HG03521 (cell line): Measurements from ENCODE around the gene MXRA8.

Experiments
- ATAC-seq: cut with Tn5 transposase; IDR thresholded peaks from one replicate; pipeline ENCODE4 v1.9.1; 2021; ENCODE audit warnings: mild to moderate bottlenecking, moderate library complexity; ENCODE audit not compliant: unreplicated experiment

MXRA8 gene

DNA sequence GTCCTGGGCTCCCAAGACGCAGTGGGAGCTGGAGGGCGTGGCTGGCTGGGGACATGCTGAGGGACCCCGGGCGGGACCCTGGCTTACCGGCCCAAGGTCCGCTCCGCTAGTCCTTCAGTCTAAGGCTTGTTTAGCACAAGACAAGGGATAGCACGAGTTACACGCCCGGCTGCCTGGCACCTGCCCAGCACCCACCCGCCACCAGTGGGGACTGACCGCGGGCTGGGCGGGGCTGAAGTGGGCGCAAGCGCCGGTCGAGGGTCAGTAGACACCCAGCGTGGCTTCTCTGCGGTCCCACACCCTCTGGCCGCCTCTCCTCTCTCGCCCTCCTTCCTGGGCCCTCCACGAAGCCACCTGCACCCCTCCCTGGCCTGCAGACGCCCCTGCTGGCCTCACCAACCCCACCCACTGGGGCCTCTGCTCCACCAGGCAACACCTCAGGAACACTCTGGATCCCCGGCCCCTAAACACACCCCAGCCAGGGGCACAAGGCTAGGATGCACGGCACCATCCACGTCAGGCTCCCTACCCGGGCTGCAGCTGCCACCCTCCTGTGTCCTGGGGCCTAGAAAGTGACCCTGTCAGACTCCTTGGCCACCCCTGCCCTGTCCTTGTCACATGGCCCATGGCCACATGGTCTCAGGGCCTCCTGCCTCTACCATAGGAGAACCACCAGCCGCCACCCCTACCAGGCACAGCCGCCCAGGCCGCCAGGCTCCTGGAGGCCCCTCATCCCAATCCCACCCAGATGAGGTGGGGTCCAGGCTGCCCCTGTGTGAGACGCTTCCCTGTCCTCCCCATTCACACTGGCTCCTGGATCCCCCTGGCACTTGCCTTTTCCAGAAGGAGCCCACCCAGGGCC is 21.2 kb downstream of the MXRA8 start:
- no peak for ATAC-seq

DNA sequence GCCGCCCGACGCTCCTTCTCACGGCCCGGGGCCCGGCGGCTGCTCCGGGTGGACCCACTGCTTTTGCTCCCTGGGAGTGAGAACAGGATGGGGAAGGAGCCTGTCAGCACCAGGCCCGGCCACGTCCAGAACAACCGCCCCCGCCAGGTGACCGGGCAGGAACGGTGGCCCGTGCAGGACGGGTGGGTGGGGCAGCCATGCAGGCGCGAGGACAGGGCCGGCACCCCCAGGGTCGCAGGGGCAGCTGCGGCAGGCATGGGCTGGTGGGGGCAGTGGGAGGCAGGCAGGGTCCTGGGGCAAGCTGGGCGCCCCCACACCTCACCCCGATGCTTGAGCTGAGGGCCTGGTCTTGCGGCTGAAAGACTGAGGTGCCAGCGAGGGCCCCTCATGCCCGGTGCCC is 21.9 kb downstream of the MXRA8 start:
- ATAC-seq = no peak

- ATAC-seq = no peak
These were observed 22.5 kb downstream of the MXRA8 start for GRCh38 chr1:1335792-1336248.

- ATAC-seq = no peak
These were observed 23.1 kb downstream of the MXRA8 start for GRCh38 chr1:1335283-1335682.

DNA sequence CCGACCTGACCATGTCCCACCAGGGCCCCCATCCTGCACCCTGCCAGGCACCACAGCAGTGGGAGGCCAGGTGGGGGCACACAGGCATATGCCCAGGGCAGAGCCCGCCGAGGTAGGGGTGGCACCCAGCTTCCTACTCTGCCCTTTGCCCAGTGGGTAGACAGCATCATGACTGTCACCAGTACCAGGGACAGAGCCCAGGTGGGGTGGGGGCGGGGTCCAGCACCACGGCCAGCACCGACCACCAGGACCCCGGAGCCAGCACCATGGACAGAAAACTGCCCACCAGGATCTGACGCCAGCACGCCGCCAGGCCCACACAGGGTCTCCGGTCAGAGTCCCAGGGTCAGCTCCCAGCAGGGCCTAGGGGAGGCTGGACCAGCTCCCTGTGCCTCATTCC is 23.5 kb downstream of the MXRA8 start:
- no peak for ATAC-seq

DNA sequence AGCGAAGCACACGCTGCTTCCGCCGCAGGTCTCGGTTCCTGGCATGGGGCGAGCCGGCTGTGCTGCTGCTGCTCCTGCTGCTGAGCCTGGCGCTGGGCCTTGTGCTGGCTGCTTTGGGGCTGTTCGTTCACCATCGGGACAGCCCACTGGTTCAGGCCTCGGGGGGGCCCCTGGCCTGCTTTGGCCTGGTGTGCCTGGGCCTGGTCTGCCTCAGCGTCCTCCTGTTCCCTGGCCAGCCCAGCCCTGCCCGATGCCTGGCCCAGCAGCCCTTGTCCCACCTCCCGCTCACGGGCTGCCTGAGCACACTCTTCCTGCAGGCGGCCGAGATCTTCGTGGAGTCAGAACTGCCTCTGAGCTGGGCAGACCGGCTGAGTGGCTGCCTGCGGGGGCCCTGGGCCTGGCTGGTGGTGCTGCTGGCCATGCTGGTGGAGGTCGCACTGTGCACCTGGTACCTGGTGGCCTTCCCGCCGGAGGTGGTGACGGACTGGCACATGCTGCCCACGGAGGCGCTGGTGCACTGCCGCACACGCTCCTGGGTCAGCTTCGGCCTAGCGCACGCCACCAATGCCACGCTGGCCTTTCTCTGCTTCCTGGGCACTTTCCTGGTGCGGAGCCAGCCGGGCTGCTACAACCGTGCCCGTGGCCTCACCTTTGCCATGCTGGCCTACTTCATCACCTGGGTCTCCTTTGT is 24.7 kb downstream of the MXRA8 start:
- ATAC-seq = no peak

- ATAC-seq = no peak
These were observed 25.4 kb downstream of the MXRA8 start for GRCh38 chr1:1332774-1333480.

GRCh38 chr1:1332031-1332755 is 26.2 kb downstream of the MXRA8 start:
- no peak for ATAC-seq

- no peak for ATAC-seq
These were observed 27.0 kb downstream of the MXRA8 start, which contains the start of gene TAS1R3 for GRCh38 chr1:1331068-1331965. Gene TAS1R3, plus strand, starts transcription at chr1:1331280. Its CDS starts 66 bp downstream, at chr1:1331346.

GRCh38 chr1:1330366-1331067 is 27.8 kb downstream of the MXRA8 start:
- no peak for ATAC-seq

DNA sequence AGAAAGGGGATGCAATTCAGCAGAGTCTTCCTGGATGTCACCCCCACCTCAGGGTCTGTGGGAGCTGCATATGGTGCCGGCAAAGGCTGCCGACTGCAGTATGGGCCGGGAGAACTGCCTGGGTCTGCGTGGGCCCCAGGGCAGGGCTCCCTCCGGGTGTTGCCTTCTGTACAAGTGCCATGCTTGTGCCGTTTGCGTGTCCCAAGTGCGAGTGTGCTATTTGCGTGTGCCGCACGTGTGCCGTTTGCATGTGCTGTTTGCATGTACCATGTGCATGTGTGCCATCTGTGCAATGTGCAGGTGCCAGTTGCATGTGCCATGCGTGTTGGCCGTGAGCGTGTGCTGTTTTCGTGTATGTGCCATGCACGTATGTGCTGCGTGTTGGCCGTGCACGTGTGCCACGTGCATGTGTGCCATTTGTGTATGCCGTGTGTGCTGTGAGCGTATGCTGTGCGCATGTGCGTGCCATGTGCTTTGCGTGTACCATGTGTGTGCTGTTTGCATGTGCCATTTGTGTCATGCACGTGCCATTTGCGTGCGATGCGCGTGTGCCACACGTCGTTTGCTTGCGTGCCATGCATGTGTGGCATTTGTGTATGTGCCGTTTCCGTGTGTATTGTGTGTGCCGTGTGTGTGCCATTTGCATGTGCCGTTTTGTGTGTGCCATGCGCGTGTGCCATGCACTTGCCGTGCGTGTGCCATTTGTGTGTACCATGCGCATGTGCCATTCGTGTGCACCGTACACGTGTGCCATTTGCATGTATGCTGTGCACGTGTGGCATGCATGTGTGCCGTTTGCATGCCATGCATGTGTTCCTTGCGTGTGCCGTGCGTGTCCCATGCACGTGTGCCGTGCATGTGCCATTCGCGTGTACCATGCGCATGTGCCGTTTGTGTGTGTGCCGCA is 28.8 kb downstream of the MXRA8 start:
- ATAC-seq = no peak

GRCh38 chr1:1328254-1328653 is 30.1 kb downstream of the MXRA8 start:
- no peak for ATAC-seq

DNA sequence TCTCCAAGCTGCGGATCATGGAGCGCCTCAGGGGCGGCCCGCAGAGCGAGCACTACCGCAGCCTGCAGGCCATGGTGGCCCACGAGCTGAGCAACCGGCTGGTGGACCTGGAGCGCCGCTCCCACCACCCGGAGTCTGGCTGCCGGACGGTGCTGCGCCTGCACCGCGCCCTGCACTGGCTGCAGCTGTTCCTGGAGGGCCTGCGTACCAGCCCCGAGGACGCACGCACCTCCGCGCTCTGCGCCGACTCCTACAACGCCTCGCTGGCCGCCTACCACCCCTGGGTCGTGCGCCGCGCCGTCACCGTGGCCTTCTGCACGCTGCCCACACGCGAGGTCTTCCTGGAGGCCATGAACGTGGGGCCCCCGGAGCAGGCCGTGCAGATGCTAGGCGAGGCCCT is 31.1 kb downstream of the MXRA8 start:
- ATAC-seq = no peak

DNA sequence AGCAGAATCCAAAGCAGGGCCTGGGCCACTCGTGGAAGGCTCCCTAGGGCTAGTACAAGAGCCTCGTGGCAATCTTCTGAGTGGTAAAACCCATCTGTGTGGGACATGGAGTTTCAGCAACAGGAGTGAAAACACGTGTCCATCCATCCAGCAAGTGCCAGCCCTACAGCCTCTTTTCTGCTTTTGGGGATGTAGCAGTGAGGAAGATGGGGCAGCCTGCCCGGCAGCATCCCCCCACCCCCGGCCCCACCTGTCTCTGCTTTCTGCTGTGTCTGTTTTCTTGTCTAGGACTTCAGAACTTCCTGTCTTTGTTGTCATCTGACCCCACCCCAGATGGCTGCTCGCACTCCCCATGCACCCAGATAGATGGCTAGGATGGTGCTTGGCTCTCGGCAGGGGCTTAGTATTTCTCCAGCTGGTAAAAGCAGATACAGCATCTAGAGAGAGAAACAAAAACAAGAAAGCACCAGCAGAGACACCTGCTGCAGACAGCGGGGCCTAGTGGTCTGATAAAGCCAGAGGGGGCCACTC is 32.2 kb downstream of the MXRA8 start:
- ATAC-seq = no peak

DNA sequence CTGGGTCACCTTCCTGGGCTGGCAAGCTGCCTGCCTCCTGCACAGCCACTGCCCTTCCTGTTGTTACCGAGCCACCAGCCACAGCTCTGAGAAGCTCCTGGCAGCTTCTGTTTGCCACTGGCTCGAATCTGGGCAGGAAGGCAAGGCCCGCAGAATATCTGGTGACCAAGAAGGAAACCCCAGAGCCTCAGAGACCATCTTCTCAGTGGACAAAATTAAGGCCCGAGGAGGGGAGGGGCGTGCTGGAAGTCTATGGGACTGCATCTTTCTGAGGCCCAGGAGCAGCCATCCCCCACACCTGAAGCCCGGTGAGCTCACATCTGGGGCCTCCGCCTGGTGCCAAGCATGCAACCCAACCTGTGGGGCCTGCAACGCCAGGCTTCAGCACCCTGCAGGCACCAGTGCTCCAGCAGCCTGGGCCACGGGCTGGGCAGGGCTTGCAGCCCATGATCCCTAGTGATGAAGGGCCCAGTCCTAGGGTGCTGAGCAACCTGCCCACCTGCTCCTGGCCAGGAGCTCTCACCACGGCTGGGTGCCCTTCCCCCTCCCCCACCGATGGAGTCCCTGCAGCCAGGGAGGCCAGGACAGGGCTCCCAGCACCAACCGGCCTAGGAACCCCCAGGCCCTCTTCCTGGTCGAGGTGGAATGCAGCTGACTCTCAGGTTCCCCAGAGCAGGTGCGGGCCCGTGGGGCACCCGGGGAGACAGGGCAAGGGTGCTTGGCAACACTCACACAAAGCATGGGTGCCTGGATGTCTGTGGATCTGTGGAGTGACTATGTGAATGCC is 32.9 kb downstream of the MXRA8 start:
- ATAC-seq = no peak

GRCh38 chr1:1324524-1325287 is 33.6 kb downstream of the MXRA8 start, which contains the start of the genes CPTP and INTS11:
Gene CPTP, plus strand, starts transcription at chr1:1324802. Its CDS starts 2,109 bp downstream, at chr1:1326911.
Gene INTS11, minus strand, starts transcription at chr1:1324660. Its CDS starts 52 bp downstream, at chr1:1324608.
- ATAC-seq = peak; percentile 82
